Mucosa of rectum (tissue), 2 donors: ENCODE results near the gene ACER2.
"Not testable (repeated sequence)": the region's sequence is repeated elsewhere in the genome, so short reads cannot be mapped to it uniquely, and the experiment has no call there.

Experiments used
- H3K27ac ChIP-seq, 2 donors: one replicate each; pipeline ENCODE4 v1.7.0; 2013; ENCODE audit warnings: inconsistent platforms in 2 of 2, low read depth in 2 of 2, low read length in 2 of 2
- H3K27me3 ChIP-seq, 2 donors: one replicate each; pipeline ENCODE4 v1.7.0; 2013; ENCODE audit warnings: low read length in 2 of 2; ENCODE audit not compliant: control insufficient read depth in 2 of 2, insufficient read depth in 2 of 2
- H3K36me3 ChIP-seq, 2 donors: one replicate each; pipeline ENCODE4 v1.7.0; 2013; ENCODE audit warnings: low read length in 2 of 2; ENCODE audit not compliant: control insufficient read depth in 2 of 2, insufficient read depth in 2 of 2
- H3K4me1 ChIP-seq, 2 donors: one replicate each; pipeline ENCODE4 v1.7.0; 2013; ENCODE audit warnings: low read length in 2 of 2, mild to moderate bottlenecking in 1 of 2; ENCODE audit not compliant: control insufficient read depth in 2 of 2, insufficient read depth in 2 of 2
- H3K4me3 ChIP-seq, 2 donors: one replicate each; pipeline ENCODE4 v1.7.0; 2013; ENCODE audit warnings: low read length in 2 of 2
- H3K9ac ChIP-seq, 2 donors: one replicate each; pipeline ENCODE4 v1.7.0; 2013; ENCODE audit warnings: low read length in 2 of 2, low read depth in 1 of 2, mild to moderate bottlenecking in 1 of 2
- H3K9me3 ChIP-seq, 2 donors: one replicate each; pipeline ENCODE4 v1.7.0; 2013; ENCODE audit warnings: low read length in 2 of 2; ENCODE audit not compliant: control insufficient read depth in 2 of 2
- donor health status: healthy.
- donor health status: Normal muscosa, but diverticular disease.

The ACER2 gene

DNA sequence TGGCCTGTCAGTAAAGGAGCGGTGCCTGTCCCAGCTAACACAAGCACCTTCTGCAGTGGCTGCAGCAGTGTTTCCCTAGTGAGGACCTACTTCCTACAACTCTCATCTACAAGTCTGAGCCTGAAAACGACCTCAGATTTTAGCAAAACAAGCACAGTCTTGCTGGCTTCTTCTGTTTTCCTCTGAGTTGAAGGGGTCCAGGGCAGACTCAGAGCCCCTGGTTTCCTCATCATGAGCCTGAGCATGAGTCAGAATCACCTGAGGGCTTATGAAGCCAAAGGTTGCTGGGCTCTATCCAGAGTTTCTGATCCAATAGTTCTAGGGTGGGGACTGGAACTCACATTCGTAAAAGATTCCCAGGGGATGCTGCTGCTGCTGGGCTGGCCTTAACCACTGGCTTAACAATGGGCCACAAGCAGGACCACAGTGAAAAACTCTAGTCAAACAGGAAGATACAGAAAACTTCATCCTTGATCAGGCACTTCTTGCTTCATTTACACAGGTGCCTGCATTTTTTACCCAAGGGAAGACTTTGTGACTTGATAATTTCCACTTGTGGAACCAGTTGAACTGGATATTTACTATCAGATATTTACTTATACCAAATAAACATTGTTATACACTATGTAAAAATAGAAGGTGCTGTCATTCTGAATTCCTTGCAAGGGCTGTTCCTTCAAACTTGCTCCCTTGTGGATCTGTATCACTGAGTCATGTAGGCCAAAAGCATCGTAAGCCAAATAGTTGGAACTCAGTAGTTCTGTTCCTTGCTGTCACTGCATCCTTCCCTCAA is 4.3 kb upstream of the ACER2 start:
- Histone ChIP-seq H3K27me3 (no peaks in the 10 kb centered on the region), H3K9me3 (no peaks in the 10 kb centered on the region), H3K36me3 (no peaks in the 10 kb centered on the region), H3K27ac (peak overlapping the region; percentile 10 to 61), H3K4me3 (no peak overlapping the region), H3K9ac (no peak overlapping the region), H3K4me1 (peaks cover 2 to 7% of the 10 kb centered on the region in 2 donors)

DNA sequence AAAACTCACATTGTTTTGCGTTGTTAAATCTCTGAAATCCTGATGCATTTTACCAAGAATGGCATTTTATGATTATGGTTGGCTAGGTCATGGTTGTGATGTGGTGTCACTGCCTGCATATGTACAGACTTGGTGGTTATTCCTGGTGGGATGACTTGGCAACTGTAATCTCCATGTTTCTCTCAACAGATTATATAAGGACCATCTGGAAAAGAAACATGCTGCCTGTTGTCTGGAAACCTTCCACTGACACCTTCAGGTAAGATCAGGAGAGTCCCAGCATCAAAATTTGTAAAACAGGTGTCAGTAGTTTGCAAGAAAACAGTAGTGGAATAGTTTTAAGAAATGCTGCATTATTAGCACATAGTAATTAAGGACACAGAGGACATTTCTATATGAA is 3.0 kb upstream of the ACER2 start:
- Histone ChIP-seq H3K9me3 (no peaks in the 10 kb centered on the region), H3K36me3 (no peaks in the 10 kb centered on the region), H3K27me3 (no peaks in the 10 kb centered on the region), H3K27ac (peak overlapping the region in 1 of 2 donors; percentile 16), H3K4me3 (no peak overlapping the region), H3K9ac (no peak overlapping the region), H3K4me1 (peaks cover 9 to 10% of the 10 kb centered on the region in 2 donors)

DNA sequence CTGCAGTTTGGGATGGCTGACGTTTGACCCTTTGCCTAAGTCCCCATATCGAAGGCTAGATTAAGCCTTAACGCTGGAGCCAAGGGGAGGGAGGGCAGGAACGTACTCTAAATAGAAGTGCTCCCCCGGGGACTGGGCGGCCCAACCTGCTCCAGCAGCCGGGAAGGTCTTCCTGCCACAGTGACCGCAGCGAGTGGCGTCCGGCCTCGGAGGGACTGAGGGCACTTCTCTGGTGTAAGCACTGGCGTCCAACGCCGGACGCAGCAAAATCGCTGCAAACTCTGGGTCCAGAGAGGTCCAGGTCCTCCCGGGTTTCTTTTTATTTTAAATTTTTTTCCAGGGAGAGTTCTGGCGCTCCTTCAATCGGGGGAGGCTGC is 505 bp upstream of the ACER2 start:
- peak overlapping the region; percentile 14 to 83 for H3K9ac ChIP-seq
- H3K9me3 ChIP-seq = no peaks in the 10 kb centered on the region
- H3K27me3 ChIP-seq = no peaks in the 10 kb centered on the region
- H3K4me1 ChIP-seq = peaks cover 9 to 10% of the 10 kb centered on the region in 2 donors
- peak overlapping the region; percentile 73 to 86 for H3K4me3 ChIP-seq
- no peaks in the 10 kb centered on the region for H3K36me3 ChIP-seq
- H3K27ac ChIP-seq = peak overlapping the region in 1 of 2 donors; percentile 4

DNA sequence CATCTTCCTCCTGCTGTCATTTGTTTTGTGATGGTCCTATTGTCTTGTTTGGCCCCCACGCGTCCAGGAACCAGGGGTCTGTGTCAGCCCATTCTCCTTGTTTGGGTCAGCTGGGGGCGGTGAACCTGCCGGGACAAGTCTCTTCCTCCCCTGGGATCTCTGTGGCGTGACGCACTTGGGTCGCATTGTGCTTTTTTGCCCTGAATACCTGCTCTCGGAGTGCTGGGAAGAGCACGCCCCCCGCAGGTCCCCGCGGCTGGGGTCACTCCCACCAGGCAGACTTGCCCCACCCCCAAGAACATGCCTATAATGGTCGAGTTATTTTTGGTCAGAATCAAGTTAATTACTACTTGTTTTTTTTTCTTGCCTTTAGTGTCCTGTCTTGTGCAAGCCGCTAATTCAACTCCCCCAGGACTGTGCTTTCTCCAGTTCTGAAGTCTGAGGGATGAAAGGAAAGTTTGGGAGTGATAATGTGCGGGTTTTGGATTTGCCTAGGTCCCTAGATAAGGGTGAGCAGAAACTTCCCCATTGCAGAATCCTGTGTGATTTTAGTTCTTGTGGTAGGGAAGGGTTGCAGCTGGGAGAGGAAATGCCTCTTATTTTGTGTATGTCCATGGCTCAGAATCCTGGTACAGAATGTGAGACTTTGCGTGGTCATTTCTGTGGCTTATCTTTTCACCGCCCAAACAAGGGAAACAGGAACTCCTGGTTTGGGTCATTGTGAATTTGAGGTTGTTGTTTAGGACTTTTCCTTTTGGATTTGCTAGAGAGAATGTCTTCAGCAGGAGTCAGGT is 789 bp downstream of the ACER2 start:
- Histone ChIP-seq H3K36me3 (no peaks in the 10 kb centered on the region), H3K27ac (peak overlapping the region; percentile 71 to 81), H3K4me3 (peak overlapping the region; percentile 73 to 86), H3K27me3 (no peaks in the 10 kb centered on the region), H3K4me1 (peaks cover 9 to 10% of the 10 kb centered on the region in 2 donors), H3K9me3 (no peaks in the 10 kb centered on the region), H3K9ac (peak overlapping the region; percentile 83 to 90)

GRCh38 chr9:19410195-19410503 is 1.3 kb downstream of the ACER2 start:
- no peaks in the 10 kb centered on the region for H3K27me3 ChIP-seq
- H3K9me3 ChIP-seq = no peaks in the 10 kb centered on the region
- no peak overlapping the region for H3K27ac ChIP-seq
- H3K4me3 ChIP-seq = peak overlapping the region in 1 of 2 donors; percentile 86
- H3K4me1 ChIP-seq = peaks cover 9 to 10% of the 10 kb centered on the region in 2 donors
- no peaks in the 10 kb centered on the region for H3K36me3 ChIP-seq
- H3K9ac ChIP-seq = peak overlapping the region in 1 of 2 donors; percentile 83

- Histone ChIP-seq H3K36me3 (no peaks in the 10 kb centered on the region), H3K27me3 (no peaks in the 10 kb centered on the region), H3K4me1 (peaks cover 9 to 10% of the 10 kb centered on the region in 2 donors), H3K4me3 (no peak overlapping the region), H3K9me3 (no peaks in the 10 kb centered on the region), H3K27ac (no peak overlapping the region), H3K9ac (no peak overlapping the region)
Measured at GRCh38 chr9:19410594-19410993, 1.8 kb downstream of the ACER2 start.

DNA sequence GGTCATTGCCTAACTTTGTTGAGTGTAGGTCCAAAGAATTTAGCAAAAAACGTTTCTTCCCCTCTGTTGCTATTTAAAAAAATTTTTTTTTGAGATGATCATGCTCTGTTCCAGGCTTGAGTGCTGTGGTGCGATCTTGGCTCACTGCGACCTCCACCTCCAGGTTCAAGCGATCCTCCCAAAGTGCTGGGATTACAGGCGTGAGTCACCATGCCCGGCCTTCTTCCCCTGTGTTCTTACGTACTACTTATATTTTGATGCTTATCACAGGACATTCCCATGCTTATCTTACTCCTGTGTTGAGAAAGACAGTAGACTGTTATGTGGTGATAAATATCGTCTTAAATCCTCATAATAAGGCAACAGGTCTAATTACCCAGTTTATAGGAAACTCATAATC is 2.5 kb downstream of the ACER2 start:
- H3K4me1 ChIP-seq = peaks cover 9 to 10% of the 10 kb centered on the region in 2 donors
- no peaks in the 10 kb centered on the region for H3K27me3 ChIP-seq
- H3K4me3 ChIP-seq = no peak overlapping the region
- no peak overlapping the region for H3K27ac ChIP-seq
- H3K36me3 ChIP-seq = no peaks in the 10 kb centered on the region
- H3K9me3 ChIP-seq = no peaks in the 10 kb centered on the region
- H3K9ac ChIP-seq = no peak overlapping the region

DNA sequence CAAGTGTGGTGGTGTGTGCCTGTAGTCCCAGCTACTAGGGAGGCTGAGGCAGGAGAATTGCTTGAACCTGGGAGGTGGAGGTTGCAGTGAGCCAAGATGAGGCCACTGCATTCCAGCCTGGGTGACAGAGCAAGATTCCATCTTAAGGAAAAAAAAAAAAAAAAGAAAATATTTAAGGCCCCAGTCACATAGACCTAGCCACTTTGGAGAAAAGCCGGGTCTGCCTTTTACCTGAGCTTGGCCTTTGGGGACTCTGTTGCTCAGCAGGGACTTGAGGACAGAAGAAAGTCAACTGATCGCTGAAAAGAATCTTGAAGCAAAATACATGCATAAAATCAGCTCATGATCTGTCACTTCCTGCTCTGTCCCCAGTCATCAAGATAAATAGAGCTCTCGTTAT is 4.6 kb downstream of the ACER2 start:
- not testable (repeated sequence) for H3K9ac ChIP-seq, H3K9me3 ChIP-seq, H3K36me3 ChIP-seq, H3K27ac ChIP-seq, H3K4me1 ChIP-seq, H3K27me3 ChIP-seq, H3K4me3 ChIP-seq

GRCh38 chr9:19416143-19416542 is 7.3 kb downstream of the ACER2 start:
- Histone ChIP-seq H3K27ac (no peak overlapping the region), H3K9me3 (no peaks in the 10 kb centered on the region), H3K4me3 (no peak overlapping the region), H3K27me3 (no peaks in the 10 kb centered on the region), H3K36me3 (no peaks in the 10 kb centered on the region), H3K4me1 (no peaks in the 10 kb centered on the region), H3K9ac (no peak overlapping the region)

GRCh38 chr9:19420877-19421276 is 12.1 kb downstream of the ACER2 start:
- no peaks in the 10 kb centered on the region for H3K27me3 ChIP-seq
- H3K4me1 ChIP-seq = no peaks in the 10 kb centered on the region
- H3K27ac ChIP-seq = no peak overlapping the region
- H3K9ac ChIP-seq = no peak overlapping the region
- H3K9me3 ChIP-seq = no peaks in the 10 kb centered on the region
- H3K4me3 ChIP-seq = no peak overlapping the region
- peaks cover 0 to 4% of the 10 kb centered on the region in 2 donors for H3K36me3 ChIP-seq
